GM18907 (cell line): ENCODE results near the gene ITGB7.

Experiments used
- ATAC-seq: cut with Tn5 transposase; IDR thresholded peaks from one replicate; pipeline ENCODE4 v1.9.1; 2021; ENCODE audit warnings: mild to moderate bottlenecking, moderate library complexity; ENCODE audit not compliant: unreplicated experiment

The ITGB7 gene

DNA sequence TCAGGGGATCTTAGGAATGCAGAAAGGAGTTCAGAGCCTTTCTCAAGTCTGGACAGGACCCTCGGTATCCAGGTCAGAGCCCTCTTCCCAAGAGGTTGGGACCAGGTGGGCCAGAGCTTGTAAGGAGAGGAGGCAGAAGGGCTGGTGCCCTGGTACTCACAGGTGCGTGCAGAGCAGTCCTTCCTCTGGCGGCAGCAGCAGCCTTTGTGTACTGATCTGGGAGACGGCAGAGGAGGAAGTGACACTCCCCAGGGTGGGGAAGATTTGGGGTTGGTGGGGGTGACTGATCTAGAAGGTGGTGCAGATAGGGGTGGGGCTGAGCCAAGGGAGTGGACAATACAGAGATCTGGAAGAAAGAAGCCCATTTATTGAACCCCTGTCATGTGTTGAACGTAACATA lies at the start of gene ITGB7:
Gene ITGB7, minus strand, starts transcription at position 210 of the 400 bp plus-strand sequence. CDS start 6,808 bp downstream, outside the sequence.
- peak; percentile 41 for ATAC-seq

- no peak for ATAC-seq
Observed at GRCh38 chr12:53255996-53256395, 48.9 kb upstream of the ITGB7 start.

- no peak for ATAC-seq
Observed at GRCh38 chr12:53254816-53255545, 47.9 kb upstream of the ITGB7 start.

DNA sequence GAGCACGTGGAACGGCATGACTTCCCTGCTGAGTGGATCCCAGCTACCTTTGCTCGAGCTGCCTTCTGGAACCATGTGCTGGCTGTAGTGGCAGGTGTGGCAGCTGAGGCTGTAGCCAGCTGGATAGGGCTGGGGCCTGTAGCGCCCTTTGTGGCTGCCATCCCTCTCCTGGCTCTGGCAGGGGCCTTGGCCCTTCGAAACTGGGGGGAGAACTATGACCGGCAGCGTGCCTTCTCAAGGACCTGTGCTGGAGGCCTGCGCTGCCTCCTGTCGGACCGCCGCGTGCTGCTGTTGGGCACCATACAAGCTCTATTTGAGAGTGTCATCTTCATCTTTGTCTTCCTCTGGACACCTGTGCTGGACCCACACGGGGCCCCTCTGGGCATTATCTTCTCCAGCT lies 46.2 kb upstream of the ITGB7 start:
- ATAC-seq, result no peak

DNA sequence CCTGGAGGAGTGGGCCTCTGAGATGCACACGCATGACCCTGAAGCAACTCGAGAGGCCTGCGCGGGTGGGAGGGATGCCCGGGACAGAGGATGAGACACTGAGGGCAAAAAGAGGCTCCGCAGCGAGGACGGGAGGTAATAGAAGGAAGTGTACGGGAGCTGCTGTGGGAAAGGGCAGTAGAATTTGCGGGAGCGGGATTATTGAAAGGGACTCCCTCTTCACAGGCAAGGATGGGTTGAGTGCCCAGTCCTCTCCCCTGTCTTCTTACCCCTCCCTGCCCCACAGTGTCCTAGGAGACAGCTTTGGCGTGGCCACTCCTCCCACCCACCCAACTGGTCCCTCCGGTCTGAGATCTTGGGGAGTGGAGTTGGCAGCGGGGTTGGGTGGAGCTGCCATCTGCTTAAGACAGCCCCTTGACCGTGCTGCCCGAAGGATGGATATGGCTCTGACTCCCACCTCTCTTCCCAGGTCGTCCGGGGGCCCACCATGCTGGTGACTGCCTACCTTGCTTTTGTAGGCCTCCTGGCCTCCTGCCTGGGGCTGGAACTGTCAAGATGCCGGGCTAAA lies 45.4 kb upstream of the ITGB7 start:
- ATAC-seq, result no peak

DNA sequence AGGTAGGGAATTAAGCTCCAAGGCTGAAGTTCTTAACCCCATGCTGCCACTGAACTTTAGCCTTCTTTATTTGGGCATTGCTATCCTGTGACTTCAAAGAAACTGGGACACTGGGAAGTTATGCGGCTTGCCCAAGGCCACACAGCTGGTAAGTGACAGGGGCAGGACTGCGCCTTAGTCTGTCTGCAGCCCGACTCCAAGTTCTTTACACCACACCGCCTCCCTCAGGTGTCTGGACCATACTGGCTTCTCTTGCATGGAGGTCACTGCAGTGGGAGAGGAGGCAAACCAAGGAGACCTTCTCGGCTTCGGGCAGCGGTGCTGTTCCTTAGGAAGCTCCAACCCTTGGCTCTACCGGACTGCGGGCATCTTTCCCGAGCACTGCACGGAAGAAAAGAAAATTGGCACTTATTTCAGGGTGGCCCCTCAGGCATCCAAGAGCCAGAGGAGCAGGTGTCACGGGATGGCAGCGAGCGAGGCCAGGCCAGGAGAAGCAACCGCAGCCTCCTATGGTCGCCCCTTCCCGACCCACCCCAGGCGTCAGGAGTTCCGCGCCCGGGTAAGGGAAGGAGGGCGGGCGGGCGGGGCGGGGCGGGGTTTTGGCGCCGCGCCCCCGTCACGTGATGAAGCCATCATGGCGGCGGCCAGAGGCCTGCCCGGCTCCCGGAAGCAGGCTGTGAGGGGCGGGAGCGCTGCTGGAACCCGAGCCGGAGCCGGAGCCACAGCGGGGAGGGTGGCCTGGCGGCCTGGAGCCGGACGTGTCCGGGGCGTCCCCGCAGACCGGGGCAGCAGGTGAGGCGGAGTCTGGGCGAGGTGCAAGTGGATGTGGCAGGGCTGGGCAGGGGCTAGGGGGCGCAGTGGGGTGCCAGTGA lies 44.7 kb upstream of the ITGB7 start:
- peak; percentile 71 for ATAC-seq

GRCh38 chr12:53245286-53245685 lies 38.2 kb upstream of the ITGB7 start:
- no peak for ATAC-seq

DNA sequence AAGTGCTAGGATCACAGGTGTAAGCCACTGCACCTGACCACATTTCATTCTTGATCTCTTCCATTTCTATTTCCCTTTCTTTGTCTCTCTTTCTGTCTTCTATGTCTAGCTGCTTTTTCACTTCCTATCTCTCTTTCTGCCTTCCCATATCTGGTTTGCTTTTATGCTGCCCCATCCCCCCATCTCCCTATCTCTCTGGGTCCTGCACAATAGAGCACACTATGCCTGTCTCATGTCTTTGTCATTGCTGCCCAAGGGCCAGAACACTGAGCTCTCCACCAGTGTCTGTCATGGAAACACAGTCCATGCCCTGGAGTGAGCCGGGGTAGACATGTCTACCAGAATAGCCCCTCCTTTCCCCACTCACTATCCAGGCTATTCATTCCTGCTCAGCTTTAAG lies 37.3 kb upstream of the ITGB7 start:
- no peak for ATAC-seq

GRCh38 chr12:53241623-53242412 lies 34.8 kb upstream of the ITGB7 start:
- no peak for ATAC-seq

DNA sequence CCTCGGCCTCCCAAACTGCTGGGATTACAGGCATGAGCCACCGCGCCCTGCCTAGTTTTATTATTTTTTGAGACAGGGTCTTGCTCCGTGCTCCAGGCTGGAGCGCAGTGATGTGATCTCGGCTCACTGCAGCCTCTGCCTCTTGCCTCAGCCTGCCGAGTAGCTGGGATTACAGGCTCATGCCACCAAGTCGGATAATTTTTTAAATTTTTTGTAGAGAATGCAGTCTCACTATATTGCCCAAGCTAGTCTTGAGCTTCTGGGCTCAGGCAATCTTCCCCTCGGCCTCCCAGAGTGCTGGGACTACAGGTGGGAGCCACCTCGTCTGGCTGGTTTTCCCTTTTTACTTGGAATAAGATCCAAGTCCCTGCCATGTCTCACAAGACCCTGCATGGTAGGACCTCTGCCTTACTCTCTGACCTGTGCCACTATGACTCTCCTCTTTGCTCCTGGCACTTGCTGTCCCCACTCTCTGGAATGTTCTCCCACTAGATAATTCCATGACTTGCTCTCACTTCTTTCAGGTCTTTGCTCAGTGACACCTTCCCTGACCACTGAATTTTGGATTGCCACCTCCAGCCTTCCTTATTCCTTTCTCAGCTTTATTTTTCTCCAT lies 32.7 kb upstream of the ITGB7 start:
- no peak for ATAC-seq

DNA sequence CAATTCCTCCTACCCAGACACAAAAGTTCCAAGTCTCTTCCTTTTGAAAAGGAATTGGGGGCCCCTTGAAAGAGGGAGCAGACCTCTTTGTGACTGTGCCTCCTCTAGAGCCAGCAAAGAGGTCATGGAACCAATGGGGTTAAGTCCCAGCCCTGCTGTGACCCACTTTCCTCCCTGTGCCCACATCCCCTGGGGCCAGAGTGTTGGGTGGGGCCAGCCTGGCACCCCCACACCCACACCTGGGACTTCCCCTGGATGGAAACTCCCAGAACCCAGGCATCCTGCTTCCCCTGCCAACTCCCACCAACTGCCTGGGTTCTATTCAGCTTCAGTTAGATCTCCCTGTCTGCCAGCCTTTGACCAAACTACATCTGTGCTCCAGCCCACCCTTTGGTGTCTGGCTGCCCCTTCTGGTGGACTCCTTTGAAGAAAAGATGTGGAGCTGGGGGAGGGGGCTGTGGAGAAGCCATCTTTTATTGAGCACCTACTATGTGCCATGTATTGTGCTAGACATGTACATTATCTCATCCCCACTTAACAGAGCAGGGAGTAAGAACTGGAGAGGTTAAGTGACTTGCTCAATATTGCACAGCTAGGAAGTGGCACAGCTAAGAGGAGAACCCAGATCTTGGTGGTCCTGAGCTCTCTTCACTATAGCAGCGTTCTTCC lies 29.5 kb upstream of the ITGB7 start:
- ATAC-seq, result no peak

GRCh38 chr12:53235742-53236442 lies 28.8 kb upstream of the ITGB7 start:
- ATAC-seq, result no peak

GRCh38 chr12:53235164-53235563 lies 28.1 kb upstream of the ITGB7 start:
- no peak for ATAC-seq

- ATAC-seq, result no peak
Observed at GRCh38 chr12:53234271-53234914, 27.3 kb upstream of the ITGB7 start.

GRCh38 chr12:53233671-53234121 lies 26.6 kb upstream of the ITGB7 start:
- no peak for ATAC-seq

- ATAC-seq, result no peak
Observed at GRCh38 chr12:53232646-53233461, 25.8 kb upstream of the ITGB7 start.

- ATAC-seq, result no peak
Observed at GRCh38 chr12:53231921-53232645, 25.0 kb upstream of the ITGB7 start, which contains the start of gene RARG. TSS of gene RARG (minus strand) at chr12:53232209. CDS start at chr12:53227545, 4,664 bp downstream.
